Stimulated activated CD8-positive, alpha-beta memory T cell treated with anti-CD3 and anti-CD28 coated beads, Interleukin-15, amount 100 ng/mL, for 24 hours (primary cell): ENCODE results near the gene CYP11A1.

Experiments used
- DNase-seq: peaks from one replicate; pipeline ENCODE4 v3.0.0-alpha.2; 2020; ENCODE audit warnings: low read depth

The CYP11A1 gene

GRCh38 chr15:74320352-74321247, 46.8 kb downstream of the CYP11A1 start:
- DNase-seq: no peak

- no peak for DNase-seq
These were observed 47.7 kb downstream of the CYP11A1 start for GRCh38 chr15:74319596-74320351.

- DNase-seq: no peak
These were observed 48.3 kb downstream of the CYP11A1 start for GRCh38 chr15:74319138-74319460.

- DNase-seq: no peak
These were observed 48.9 kb downstream of the CYP11A1 start for GRCh38 chr15:74318376-74319137.

- DNase-seq: no peak
These were observed 49.5 kb downstream of the CYP11A1 start for GRCh38 chr15:74317820-74318375.

GRCh38 chr15:74316141-74316540, 51.3 kb downstream of the CYP11A1 start:
- no peak for DNase-seq

GRCh38 chr15:74315626-74316025, 51.8 kb downstream of the CYP11A1 start:
- no peak for DNase-seq

- no peak for DNase-seq
These were observed 52.5 kb downstream of the CYP11A1 start for GRCh38 chr15:74314795-74315438.

GRCh38 chr15:74313889-74314288, 53.6 kb downstream of the CYP11A1 start:
- DNase-seq: no peak

- no peak for DNase-seq
These were observed 54.9 kb downstream of the CYP11A1 start for GRCh38 chr15:74312445-74313007.

- DNase-seq: no peak
These were observed 55.6 kb downstream of the CYP11A1 start for GRCh38 chr15:74311734-74312444.

- no peak for DNase-seq
These were observed 59.3 kb downstream of the CYP11A1 start for GRCh38 chr15:74307827-74308811.

GRCh38 chr15:74306781-74307217, 60.6 kb downstream of the CYP11A1 start:
- DNase-seq: no peak

GRCh38 chr15:74305687-74306086, 61.8 kb downstream of the CYP11A1 start:
- DNase-seq: no peak

- DNase-seq: no peak
These were observed 63.0 kb downstream of the CYP11A1 start for GRCh38 chr15:74304431-74304830.

- no peak for DNase-seq
These were observed 63.6 kb downstream of the CYP11A1 start for GRCh38 chr15:74303741-74304309.

GRCh38 chr15:74302821-74303359, 64.6 kb downstream of the CYP11A1 start:
- no peak for DNase-seq

GRCh38 chr15:74301583-74302361, 65.7 kb downstream of the CYP11A1 start:
- no peak for DNase-seq
